CD14-positive monocyte (primary cell): Measurements from ENCODE around the gene RDH13. TPM values are rescaled to one million over a fixed set of nuclear protein-coding genes. Genes with fewer than 3 reads are reported as not detected.
"Not testable (repeated sequence)": the region's sequence is repeated elsewhere in the genome, so short reads cannot be mapped to it uniquely, and the experiment has no call there.

Source experiments
- DNase-seq, 3 donors: peaks; one replicate each; pipeline ENCODE4 v3.0.0-alpha.2; 2011 to 2022
- H2AFZ ChIP-seq: 2 replicates; pipeline ENCODE4 v1.6.0; 2012; ENCODE audit warnings: mild to moderate bottlenecking, low read depth, low read length, inconsistent platforms; ENCODE audit not compliant: insufficient read depth, poor library complexity, severe bottlenecking
- H3K27ac ChIP-seq, 2 donors: 1 replicate in 1 of 2; 2 replicates in 1 of 2; pipeline ENCODE4 v1.5.1; 2012 to 2013; ENCODE audit warnings: low read length in 2 of 2, control low read depth in 1 of 2, inconsistent platforms in 1 of 2, low read depth in 1 of 2, mild to moderate bottlenecking in 1 of 2
- H3K27me3 ChIP-seq, 2 donors: one replicate each; pipeline versions ENCODE4 v1.6.0 to v1.6.1; 2011 to 2013; ENCODE audit warnings: low read length in 2 of 2; ENCODE audit not compliant: control insufficient read depth in 2 of 2, insufficient read depth in 2 of 2
- H3K36me3 ChIP-seq, 2 donors: replicated peaks in 1 of 2; 1 replicate in 1 of 2; 2 replicates in 1 of 2; pipeline versions ENCODE4 v1.5.1 to v1.6.1; 2012 to 2013; ENCODE audit warnings: low read length in 2 of 2, control low read depth in 1 of 2, inconsistent platforms in 1 of 2, mild to moderate bottlenecking in 1 of 2; ENCODE audit not compliant: insufficient read depth in 2 of 2, control insufficient read depth in 1 of 2
- H3K4me1 ChIP-seq, 2 donors: 1 replicate in 1 of 2; 2 replicates in 1 of 2; pipeline versions ENCODE4 v1.5.1 to v1.6.1; 2012 to 2013; ENCODE audit warnings: low read length in 2 of 2, control low read depth in 1 of 2, inconsistent platforms in 1 of 2, mild to moderate bottlenecking in 1 of 2, moderate library complexity in 1 of 2; ENCODE audit not compliant: insufficient read depth in 2 of 2, control insufficient read depth in 1 of 2
- H3K4me2 ChIP-seq: replicated peaks from 2 replicates; pipeline ENCODE3; 2012; ENCODE audit warnings: low read length, moderate library complexity, mild to moderate bottlenecking; ENCODE audit not compliant: poor library complexity, severe bottlenecking; ENCODE audit errors: extremely low read depth
- H3K4me3 ChIP-seq, 3 experiments: fragments of 200-600 bp in 1 of 3; sonication (generic) in 1 of 3; replicated peaks in 1 of 3; 1 replicate in 2 of 3; 2 replicates in 1 of 3; pipeline ENCODE4 v1.5.1; 2011 to 2013; ENCODE audit warnings: low read length in 3 of 3, mild to moderate bottlenecking in 3 of 3, control low read depth in 2 of 3, low read depth in 2 of 3, inconsistent platforms in 1 of 3, moderate library complexity in 1 of 3
- H3K79me2 ChIP-seq: 2 replicates; pipeline ENCODE4 v1.6.0; 2012; ENCODE audit warnings: mild to moderate bottlenecking, control low read depth, inconsistent platforms, low read length, moderate library complexity; ENCODE audit not compliant: insufficient read depth
- H3K9ac ChIP-seq: 2 replicates; pipeline ENCODE4 v1.6.0; 2017; ENCODE audit warnings: low read length, mild to moderate bottlenecking; ENCODE audit not compliant: insufficient read depth, poor library complexity, severe bottlenecking
- H3K9me3 ChIP-seq, 2 donors: replicated peaks in 1 of 2; 1 replicate in 1 of 2; 2 replicates in 1 of 2; pipeline versions ENCODE4 v1.5.1 to v1.6.1; 2012 to 2013; ENCODE audit warnings: low read length in 2 of 2, control low read depth in 1 of 2; ENCODE audit not compliant: control insufficient read depth in 1 of 2, insufficient read depth in 1 of 2
- H4K20me1 ChIP-seq: 2 replicates; pipeline ENCODE4 v1.6.0; 2012; ENCODE audit warnings: mild to moderate bottlenecking, low read length, control low read depth, moderate library complexity; ENCODE audit not compliant: insufficient read depth
- H3K27ac Mint-ChIP-seq, 7 donors: one replicate each; pipeline ENCODE4 v1.8.0; 2020; ENCODE audit warnings: mild to moderate bottlenecking in 7 of 7, mixed read lengths in 7 of 7, moderate library complexity in 6 of 7, inconsistent platforms in 2 of 7
- H3K27me3 Mint-ChIP-seq, 3 donors: one replicate each; pipeline ENCODE4 v1.8.0; 2021 to 2022; ENCODE audit warnings: low read depth in 3 of 3, mild to moderate bottlenecking in 3 of 3, mixed read lengths in 3 of 3, moderate library complexity in 3 of 3, inconsistent platforms in 1 of 3
- H3K36me3 Mint-ChIP-seq, 2 donors: one replicate each; pipeline ENCODE4 v1.8.0; 2020; ENCODE audit warnings: mixed read lengths in 2 of 2, inconsistent platforms in 1 of 2, mild to moderate bottlenecking in 1 of 2
- H3K4me1 Mint-ChIP-seq: one replicate; pipeline ENCODE4 v1.8.0; 2020; ENCODE audit warnings: mild to moderate bottlenecking, mixed read lengths
- H3K4me3 Mint-ChIP-seq, 2 donors: one replicate each; pipeline ENCODE4 v1.8.0; 2020; ENCODE audit warnings: mild to moderate bottlenecking in 2 of 2, mixed read lengths in 2 of 2, moderate library complexity in 1 of 2
- H3K9me3 Mint-ChIP-seq, 7 donors: one replicate each; pipeline ENCODE4 v1.8.0; 2020 to 2022; ENCODE audit warnings: mixed read lengths in 7 of 7, mild to moderate bottlenecking in 6 of 7, moderate library complexity in 6 of 7, inconsistent platforms in 2 of 7
- CTCF ChIP-seq: fragments of 200-600 bp; IDR thresholded peaks from one replicate; pipeline ENCODE4 v1.8.0; 2022; ENCODE audit warnings: antibody characterized with exemption, mild to moderate bottlenecking
- WGBS: methylation state at CpG from one replicate; pipeline ENCODE4 v1.1.5; 2013; ENCODE audit warnings: missing lambda C conversion rate; ENCODE audit not compliant: insufficient coverage; 5-methylcytosine and 5-hydroxymethylcytosine counted together
- intact Hi-C, 2 donors: fragments of 100-400 bp; cut with micrococcal nuclease; formaldehyde crosslinking; loops; one replicate each; pipeline versions ENCODE4 v1.15.0 to v1.15.1; 2023
- polyA plus RNA-seq, 3 donors: library from polyadenylated mRNA; depleted of rRNA in 1 of 3; unstranded in 2 of 3; stranded (reverse) in 1 of 3; fragments of 300-500 nt in 2 of 3; fragments of >200 nt in 1 of 3; fragmentation: Illumina TruSeq in 2 of 3; gene quantifications; 1 replicate in 2 of 3; 2 replicates in 1 of 3; pipeline ENCODE4 v1.2.3, GENCODE V29; 2012 to 2021

RDH13 gene
- polyA plus RNA-seq, 3 donors: 1.6 to 4.0 (median 2.3) TPM

- Mint-ChIP-seq H3K4me1 (peaks cover 15% of the 10 kb centered on the region), H3K27me3 (peaks cover 23 to 40% (median 32%) of the 10 kb centered on the region in 3 donors), H3K9me3 (peaks cover 0 to 4% (median 0%) of the 10 kb centered on the region in 7 donors), H3K36me3 (peaks cover 31 to 35% of the 10 kb centered on the region in 2 donors), H3K4me3 (peak overlapping the region in 1 of 2 donors; percentile 71), H3K27ac (peak overlapping the region in 1 of 7 donors; percentile 16)
- no peak overlapping the region for H3K27ac ChIP-seq
- H4K20me1 ChIP-seq: peaks cover 20% of the 10 kb centered on the region
- 81% methylated on average over 5 of the region's 10 CpGs for WGBS
- intact Hi-C loops: loop anchor here in 1 of 2 donors (10.0 kb wide), 1 partner anchor 46 kb away; no protein-coding TSS in a partner anchor
- no peaks in the 10 kb centered on the region for H3K79me2 ChIP-seq
- peaks cover 13 to 23% of the 10 kb centered on the region in 2 donors for H3K36me3 ChIP-seq
- no peaks in the 10 kb centered on the region for H3K9me3 ChIP-seq
- peaks cover 2 to 26% of the 10 kb centered on the region in 2 donors for H3K27me3 ChIP-seq
- DNase-seq: no peak
- peak overlapping the region; percentile 21 for H3K4me2 ChIP-seq
- TF ChIP-seq CTCF: no peak
- H3K4me1 ChIP-seq: peaks cover 9 to 15% of the 10 kb centered on the region in 2 donors
- no peak overlapping the region for H2AFZ ChIP-seq
- H3K9ac ChIP-seq: no peak overlapping the region
- no peak overlapping the region for H3K4me3 ChIP-seq
Observed at GRCh38 chr19:55041244-55041626, 21.7 kb downstream of the RDH13 start.

- no CpG with 5 or more reads among the region's 12 CpGs for WGBS
- Mint-ChIP-seq H3K4me3 (peak overlapping the region in 1 of 2 donors; percentile 26), H3K27me3 (peaks cover 23 to 40% (median 34%) of the 10 kb centered on the region in 3 donors), H3K4me1 (peaks cover 15% of the 10 kb centered on the region), H3K36me3 (peaks cover 31 to 35% of the 10 kb centered on the region in 2 donors)
- H3K4me3 ChIP-seq, H3K9ac ChIP-seq, H2AFZ ChIP-seq, H3K27ac Mint-ChIP-seq, DNase-seq, H3K27ac ChIP-seq, H3K4me2 ChIP-seq, H3K79me2 ChIP-seq, H3K9me3 Mint-ChIP-seq, H3K9me3 ChIP-seq: not testable (repeated sequence)
- Histone ChIP-seq H3K36me3 (peaks cover 13 to 22% of the 10 kb centered on the region in 2 donors), H4K20me1 (peaks cover 20% of the 10 kb centered on the region), H3K4me1 (peaks cover 9 to 15% of the 10 kb centered on the region in 2 donors), H3K27me3 (peaks cover 2 to 26% of the 10 kb centered on the region in 2 donors)
- intact Hi-C loops: loop anchor here in 1 of 2 donors (10.0 kb wide), 1 partner anchor 46 kb away; no protein-coding TSS in a partner anchor
Observed at GRCh38 chr19:55040654-55041053, 22.3 kb downstream of the RDH13 start.

GRCh38 chr19:55037603-55038002 is 25.3 kb downstream of the RDH13 start:
- H3K27ac ChIP-seq, H3K4me2 ChIP-seq, H3K9me3 Mint-ChIP-seq, H3K9me3 ChIP-seq, H3K4me3 ChIP-seq, intact Hi-C loops, H3K4me3 Mint-ChIP-seq, H3K79me2 ChIP-seq, H3K27ac Mint-ChIP-seq, H3K9ac ChIP-seq, H3K36me3 ChIP-seq, H2AFZ ChIP-seq, DNase-seq: not testable (repeated sequence)
- Histone ChIP-seq H4K20me1 (peaks cover 14% of the 10 kb centered on the region), H3K27me3 (peaks cover 2 to 24% of the 10 kb centered on the region in 2 donors), H3K4me1 (peaks cover 9 to 15% of the 10 kb centered on the region in 2 donors)
- Mint-ChIP-seq H3K4me1 (peaks cover 15% of the 10 kb centered on the region), H3K27me3 (peaks cover 22 to 35% (median 32%) of the 10 kb centered on the region in 3 donors), H3K36me3 (peaks cover 6 to 12% of the 10 kb centered on the region in 2 donors)
- WGBS: 100% methylated on average over 1 of the region's 6 CpGs
